DMS153 treated with DMSO at 0.1 percent for 48 hours (cell line): ENCODE measurements around the gene ZNF865.
A peak's percentile ranks its signal among the peaks of the same experiment; 100 is the strongest.

Experiments used
- DNase-seq: peaks from one replicate; lab custom pipeline; 2025; ENCODE audit not compliant: unreplicated experiment; lab: John Stamatoyannopoulos, UW

The ZNF865 gene

GRCh38 chr19:55605207-55605636 is 225 bp upstream of the ZNF865 start:
- DNase-seq = peak; percentile 92

- DNase-seq = no peak
These were observed 982 bp downstream of the ZNF865 start for GRCh38 chr19:55606471-55606787.

GRCh38 chr19:55606817-55607216 is 1.4 kb downstream of the ZNF865 start:
- DNase-seq = no peak

GRCh38 chr19:55609326-55609725 is 3.9 kb downstream of the ZNF865 start:
- no peak for DNase-seq

- no peak for DNase-seq
These were observed 6.0 kb downstream of the ZNF865 start for GRCh38 chr19:55611300-55611982.

- no peak for DNase-seq
These were observed 6.7 kb downstream of the ZNF865 start for GRCh38 chr19:55611983-55612645.

- DNase-seq = no peak
These were observed 7.9 kb downstream of the ZNF865 start for GRCh38 chr19:55613396-55613795.

- no peak for DNase-seq
These were observed 8.7 kb downstream of the ZNF865 start for GRCh38 chr19:55613930-55614710.

GRCh38 chr19:55614711-55615542 is 9.5 kb downstream of the ZNF865 start:
- DNase-seq = no peak

- DNase-seq = no peak
These were observed 10.3 kb downstream of the ZNF865 start for GRCh38 chr19:55615543-55616394.

- DNase-seq = no peak
These were observed 11.0 kb downstream of the ZNF865 start for GRCh38 chr19:55616395-55616875.

GRCh38 chr19:55617426-55617825 is 12.0 kb downstream of the ZNF865 start:
- DNase-seq = no peak

- no peak for DNase-seq
These were observed 13.0 kb downstream of the ZNF865 start for GRCh38 chr19:55618426-55618825.

- DNase-seq = no peak
These were observed 13.8 kb downstream of the ZNF865 start for GRCh38 chr19:55619286-55619685.

- no peak for DNase-seq
These were observed 15.2 kb downstream of the ZNF865 start for GRCh38 chr19:55620410-55621204.

- DNase-seq = no peak
These were observed 15.8 kb downstream of the ZNF865 start for GRCh38 chr19:55621205-55621672.

- no peak for DNase-seq
These were observed 16.3 kb downstream of the ZNF865 start for GRCh38 chr19:55621673-55622231.

GRCh38 chr19:55622242-55622969 is 17.0 kb downstream of the ZNF865 start:
- DNase-seq = no peak
